Hematopoietic multipotent progenitor cell treated with erythropoietin and hydrocortisone succinate and interleukin-3 and kit ligand, for 4 days (in vitro differentiated cells): ENCODE results near the gene CHST13.

Source experiments
- DNase-seq: peaks from one replicate; pipeline ENCODE4 v3.0.0-alpha.2; 2015

The CHST13 gene

DNA sequence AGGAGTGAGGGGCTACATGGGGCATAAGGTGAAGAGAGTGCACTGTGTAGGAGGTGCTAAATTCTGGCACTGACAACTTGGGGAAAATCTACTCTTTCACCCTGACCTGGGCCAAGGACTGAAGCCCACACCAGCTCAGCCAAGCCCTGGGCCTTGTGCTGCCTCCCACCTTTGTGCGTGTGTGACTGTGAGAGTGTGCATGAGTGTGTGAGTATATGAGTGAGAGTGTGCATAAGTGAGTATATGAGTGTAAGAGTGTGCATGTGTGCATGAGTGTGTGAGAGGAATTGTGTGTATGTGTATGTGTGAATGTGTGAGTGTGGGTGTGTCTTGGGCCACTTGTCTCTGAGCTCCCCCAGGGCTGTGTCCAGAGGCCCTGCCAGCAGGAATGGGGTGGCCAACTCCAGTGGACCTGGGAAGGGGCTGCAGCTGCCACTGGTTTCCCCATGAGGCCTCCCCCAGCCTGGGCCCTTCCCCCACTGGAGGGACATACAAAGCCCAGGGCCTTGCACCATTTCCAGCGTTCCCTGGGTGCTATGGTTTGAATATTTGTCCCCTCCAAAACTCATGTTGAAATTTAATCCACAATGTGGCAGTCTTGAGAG lies 19.6 kb downstream of the CHST13 start:
- no peak for DNase-seq

DNA sequence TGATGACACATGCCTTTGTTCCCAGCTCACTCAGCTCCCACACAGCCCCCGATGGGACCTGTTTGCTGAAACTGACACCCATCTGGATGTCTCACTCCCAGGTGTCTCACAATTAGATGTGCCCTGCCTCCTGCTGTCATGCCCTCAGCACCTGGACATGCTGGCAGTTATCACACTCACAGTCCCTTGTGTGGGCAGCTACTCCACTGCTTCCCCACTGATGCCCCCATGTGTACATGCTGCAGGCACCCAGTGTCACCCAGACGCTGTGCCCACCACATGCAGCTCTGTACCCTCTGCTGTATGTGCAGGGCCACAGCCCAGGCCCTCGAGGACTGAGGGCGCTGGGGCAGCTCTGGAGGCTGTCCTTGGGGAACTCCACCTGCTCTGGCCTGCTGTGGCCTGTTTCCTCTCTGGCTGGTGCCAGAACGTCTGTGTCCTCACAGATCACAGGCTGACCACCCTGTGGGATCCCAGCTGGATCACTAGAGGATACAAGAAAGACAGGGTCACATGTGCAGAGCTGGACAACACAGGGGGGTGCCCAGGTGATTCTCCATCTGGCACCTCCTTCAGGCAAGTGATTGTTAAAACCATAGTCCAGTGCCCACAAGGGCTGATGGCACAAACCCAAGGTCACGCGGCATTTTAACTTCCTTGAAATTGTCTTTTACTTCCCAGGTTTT lies 20.8 kb downstream of the CHST13 start:
- no peak for DNase-seq

DNA sequence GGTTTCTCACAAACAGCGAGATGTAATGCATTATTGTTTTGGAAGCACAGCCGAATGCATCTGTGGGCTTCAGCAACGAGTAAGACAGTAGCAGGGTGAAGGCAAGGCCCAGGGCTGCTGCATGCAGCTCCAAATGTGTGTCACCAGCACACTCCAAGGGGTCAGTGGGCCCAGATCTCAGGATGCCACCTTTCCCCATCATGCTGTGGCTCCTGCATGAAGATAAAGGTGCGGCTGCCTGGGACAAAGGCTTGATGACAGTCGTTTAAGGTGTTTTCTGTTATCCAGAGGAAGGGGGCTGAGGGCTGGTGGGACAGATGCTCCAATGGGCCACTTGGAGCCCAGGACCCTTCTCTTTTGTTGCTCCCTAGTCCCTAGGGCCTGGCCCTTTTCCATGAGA lies 21.6 kb downstream of the CHST13 start:
- DNase-seq = no peak

DNA sequence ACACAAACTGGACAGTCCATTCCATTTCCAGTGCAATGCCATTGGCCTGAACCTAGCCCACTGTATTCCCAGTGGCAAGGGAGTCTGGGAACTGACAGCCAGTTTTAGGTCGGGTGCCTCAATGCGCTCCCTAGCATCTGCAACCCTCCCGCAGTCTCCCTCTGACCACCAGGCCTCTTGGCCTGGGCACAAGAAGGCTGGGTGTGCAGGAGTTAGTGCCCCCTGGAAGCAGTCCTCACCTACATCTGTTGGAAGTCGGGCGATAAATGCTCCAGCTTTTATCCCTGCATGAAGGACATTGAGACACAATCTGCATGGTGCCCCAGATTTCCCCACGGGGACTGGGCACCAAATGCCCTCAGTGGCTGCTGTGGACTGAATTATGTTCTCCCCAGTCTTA lies 22.1 kb downstream of the CHST13 start:
- no peak for DNase-seq

DNA sequence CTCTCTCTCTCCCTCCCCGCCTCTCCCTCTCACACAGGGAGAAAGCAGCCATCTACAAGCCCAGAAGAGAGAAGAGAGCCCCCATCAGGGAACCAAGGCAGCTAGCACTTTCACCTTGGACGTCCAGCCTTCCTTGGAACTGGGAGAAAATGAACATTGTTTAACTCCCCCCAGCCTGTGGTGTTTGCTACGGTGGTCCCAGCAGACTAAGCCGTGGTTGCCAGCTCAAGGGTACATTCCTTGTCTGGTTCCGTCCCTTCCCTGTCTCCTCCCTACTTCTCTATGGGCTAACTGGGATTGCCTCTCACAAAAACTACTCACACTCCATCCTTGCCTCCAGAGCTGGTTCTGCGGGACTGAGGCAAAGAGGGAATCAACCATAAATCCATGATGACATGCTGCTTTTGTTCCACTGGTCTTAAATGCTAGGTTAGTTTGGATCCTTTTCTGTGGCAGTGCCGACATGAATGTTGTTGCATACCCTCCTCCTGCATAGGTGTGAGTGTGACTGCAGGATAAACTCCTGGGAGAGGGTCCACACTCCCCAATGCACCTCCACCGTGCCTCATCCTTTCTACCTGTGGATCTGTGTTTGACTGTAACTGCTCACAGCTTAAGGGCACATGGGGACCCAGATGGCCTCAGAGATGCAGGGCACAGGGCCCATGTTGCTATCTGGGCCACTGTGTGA lies 22.7 kb downstream of the CHST13 start:
- no peak for DNase-seq

DNA sequence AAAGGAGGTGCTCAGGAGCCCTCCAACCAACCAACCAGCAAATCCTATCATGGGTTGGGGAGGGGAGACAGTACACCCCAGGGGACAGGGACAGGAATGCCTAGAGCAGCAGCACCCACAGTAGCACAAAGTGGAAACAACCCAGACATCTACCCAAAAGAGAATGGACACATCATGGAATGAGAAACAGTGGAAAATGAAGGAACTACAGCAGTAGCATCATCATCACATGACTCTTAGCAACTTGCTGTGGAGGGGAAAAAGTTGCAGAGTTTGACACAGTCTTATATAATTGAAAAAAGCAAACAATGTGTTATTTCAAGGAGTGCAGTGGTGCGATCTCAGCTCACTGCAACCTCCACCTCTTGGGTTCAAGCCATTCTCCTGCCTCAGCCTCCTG lies 23.8 kb downstream of the CHST13 start:
- DNase-seq = no peak

DNA sequence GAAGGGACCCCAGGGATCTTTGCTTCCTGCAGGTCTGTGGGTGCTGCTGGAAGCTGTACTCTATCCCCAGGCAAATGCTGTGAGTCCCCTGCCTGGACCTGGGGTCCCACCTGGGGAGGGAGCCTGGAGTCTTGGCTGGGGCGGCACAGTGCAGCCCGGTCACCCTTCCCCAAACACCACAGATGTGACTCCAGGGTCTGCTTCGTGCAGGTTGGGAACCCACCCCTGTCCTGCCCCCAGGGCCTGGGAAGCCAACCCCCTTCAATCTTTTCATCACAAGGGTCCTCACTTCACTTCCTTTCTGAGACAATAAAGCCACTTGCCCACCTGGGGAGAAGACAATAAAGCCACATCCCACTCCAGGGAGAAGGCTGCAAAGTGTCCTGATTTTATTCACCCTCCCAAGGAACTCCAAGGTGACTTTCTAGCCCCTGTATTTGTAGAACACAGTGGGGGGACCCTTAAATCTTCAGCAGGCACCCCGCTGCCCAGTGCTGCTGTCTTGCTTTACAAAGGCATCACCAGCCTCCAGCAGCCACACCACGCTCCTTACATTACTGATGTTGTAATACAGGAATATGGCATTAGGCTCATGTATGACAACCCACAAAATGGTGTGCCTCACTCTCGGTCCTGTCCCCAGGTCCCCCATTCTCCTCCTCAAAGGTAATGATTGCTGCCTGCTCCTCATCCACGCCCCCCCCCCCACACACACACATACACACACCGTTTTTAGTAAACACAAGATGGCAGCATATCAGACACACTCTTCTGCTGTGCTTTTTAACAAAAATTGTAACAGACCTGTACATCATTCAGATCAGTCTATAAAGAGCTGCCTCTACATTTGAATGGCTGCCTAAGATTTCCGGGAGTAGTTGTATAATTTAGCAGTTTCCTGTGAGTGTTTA lies 24.9 kb downstream of the CHST13 start:
- DNase-seq = no peak

DNA sequence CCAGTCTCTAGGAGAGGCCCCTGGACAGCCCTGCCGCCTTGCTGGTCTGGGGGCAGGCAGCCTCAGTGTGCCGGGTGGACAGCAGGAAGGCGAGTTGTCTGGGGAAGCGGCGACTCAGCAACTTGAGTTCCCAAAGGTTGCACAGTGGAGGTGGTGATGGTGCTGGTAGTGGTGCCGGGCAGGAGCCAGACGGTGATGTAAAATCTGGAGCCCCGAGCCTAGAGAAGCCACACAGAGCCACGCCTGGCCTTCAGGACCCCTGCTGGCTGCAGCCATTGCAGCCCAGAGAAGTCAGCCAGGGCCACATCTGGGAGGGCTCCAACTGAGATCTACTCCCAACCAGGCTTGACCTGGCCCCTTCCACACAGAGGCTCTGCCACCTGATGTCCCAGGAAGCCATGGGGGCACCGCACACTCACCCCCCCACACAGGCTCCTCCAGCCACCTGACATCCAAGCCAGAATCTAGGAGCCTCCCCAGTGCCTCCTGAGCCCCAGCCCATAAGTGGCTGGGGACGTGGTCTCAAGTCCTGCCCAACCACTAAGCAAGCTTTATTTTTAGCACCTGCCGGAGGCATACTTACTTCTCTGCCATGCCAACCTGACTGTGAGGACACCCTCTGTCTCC lies 26.0 kb downstream of the CHST13 start:
- DNase-seq = no peak

DNA sequence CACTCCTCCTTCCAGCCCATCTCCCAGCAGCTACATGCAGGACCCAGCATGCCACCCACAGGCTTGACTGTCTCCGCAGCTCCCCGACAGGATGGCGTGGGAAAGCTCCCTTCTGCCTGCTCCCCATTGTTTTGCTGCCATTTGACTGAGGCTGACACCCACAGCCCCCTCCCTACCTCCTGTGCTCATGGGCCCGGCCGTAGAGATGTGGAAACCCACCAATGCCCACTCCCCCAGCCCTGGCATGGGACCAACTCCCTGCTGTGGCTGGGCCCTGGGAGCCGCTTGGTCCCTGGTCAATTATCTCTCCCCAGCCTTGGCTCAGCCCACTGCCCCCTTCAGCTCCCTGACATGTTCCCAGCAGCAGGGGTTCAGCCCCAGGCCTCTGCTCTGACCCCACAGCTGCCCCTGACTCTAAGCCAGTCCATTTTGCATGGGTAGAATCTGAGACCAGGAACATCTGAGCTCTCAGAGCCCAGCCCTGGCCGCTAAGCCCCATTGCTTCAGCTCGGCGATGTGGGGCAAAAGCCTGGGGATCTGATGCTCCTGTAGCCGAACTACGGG lies 26.6 kb downstream of the CHST13 start:
- DNase-seq = no peak

DNA sequence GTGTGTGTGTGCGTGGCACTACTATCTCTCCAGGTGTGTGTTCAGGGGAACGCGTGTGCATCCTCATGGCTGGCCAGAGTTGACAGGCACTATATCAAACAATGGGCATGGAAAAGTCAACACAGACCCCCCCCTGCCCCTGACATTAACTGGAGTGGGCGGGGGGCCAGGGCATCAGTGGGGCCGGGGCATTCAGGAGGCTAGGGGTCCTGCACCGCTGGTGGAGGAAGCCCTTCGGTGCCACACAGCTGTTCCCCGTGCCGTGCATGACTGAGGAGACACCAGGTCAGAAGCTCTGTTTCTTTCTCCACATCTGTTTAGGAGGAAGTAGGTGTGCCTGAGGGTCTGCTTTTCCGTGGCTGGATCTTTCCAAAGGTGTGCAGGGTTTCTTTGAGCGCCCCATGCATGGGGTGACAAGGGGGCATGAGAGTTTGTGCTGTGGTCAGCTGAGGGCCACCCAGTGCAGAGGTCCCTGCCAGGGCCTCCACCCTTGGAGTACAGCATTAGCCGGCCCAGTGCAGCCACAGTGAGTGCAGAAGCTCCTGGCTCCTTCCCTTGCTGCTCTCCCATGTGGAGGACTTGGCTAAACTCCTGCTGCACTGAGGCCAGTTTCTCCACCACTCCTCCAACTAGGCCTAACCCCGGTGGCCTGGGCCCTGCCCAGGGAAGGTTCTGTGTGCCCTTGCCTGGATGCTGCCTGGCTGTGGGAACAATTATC lies 27.3 kb downstream of the CHST13 start:
- no peak for DNase-seq

DNA sequence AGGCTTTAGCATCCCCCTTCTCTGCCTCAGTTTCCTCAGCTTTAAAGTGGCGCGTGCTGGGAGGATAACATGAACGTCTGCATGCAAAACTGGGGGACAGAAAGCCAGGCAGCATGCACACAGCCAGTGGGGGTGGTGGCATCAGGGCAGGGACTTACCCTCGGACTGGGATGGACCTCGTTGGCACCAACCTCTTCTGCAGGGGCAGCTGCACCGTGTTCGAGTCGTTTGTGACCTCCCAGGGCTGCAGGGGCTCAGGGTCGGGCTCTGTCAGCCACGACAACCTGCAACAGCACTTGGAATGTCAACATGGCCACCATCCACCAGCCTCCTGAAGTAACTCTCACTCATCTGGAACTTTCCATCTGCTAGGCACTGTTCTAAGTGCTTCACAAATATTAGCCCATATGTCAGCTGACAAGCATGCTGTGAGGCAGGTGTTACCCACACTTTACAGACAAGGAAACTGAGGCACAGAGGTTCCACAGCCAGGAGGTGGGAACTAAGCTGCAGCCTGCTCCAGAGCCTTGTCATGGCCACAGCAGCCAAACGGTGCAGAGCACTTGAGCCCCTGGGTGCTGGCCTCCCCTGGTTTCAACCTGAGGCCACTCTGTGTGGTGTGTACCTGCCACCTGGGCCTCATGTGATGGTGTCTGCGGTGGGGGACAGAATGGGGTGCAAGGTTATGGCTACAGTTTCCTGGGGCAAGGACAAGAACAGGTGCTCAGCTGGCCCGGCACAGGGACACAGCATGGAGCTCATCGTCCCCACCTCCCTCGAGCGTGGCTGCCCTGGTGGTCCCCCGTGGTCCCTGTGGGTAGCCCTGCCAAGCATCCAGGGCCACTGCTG lies 28.1 kb downstream of the CHST13 start:
- DNase-seq = no peak

DNA sequence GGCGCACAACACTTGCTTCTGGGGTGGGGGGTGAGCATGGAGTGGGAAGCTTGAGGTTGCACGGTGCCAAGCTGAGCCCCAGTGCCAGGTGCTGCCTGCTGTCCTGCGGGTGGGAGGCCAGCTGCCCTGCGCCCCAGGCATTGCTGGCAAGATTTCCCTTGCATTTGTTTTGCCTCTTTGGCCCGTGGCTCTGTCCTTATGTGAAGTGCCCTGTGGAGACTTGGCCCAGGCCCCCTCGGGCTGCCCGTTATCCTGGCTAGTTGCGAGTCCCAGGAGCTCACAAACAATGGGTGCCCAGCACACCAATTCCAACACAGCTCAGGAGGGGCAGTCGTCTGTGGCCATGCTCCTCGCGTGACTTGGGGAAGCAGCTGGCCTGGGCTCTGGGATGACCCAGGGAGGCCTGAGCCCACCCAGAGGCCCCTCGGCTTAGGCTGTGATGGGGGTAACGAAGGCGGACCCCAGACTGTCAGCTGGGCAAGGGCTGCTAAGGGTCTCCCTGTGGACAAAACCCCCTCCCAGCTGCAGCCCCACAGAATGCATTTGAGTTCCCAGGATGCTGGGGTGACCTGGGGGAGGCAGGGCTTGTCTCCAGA lies 28.8 kb downstream of the CHST13 start:
- no peak for DNase-seq

DNA sequence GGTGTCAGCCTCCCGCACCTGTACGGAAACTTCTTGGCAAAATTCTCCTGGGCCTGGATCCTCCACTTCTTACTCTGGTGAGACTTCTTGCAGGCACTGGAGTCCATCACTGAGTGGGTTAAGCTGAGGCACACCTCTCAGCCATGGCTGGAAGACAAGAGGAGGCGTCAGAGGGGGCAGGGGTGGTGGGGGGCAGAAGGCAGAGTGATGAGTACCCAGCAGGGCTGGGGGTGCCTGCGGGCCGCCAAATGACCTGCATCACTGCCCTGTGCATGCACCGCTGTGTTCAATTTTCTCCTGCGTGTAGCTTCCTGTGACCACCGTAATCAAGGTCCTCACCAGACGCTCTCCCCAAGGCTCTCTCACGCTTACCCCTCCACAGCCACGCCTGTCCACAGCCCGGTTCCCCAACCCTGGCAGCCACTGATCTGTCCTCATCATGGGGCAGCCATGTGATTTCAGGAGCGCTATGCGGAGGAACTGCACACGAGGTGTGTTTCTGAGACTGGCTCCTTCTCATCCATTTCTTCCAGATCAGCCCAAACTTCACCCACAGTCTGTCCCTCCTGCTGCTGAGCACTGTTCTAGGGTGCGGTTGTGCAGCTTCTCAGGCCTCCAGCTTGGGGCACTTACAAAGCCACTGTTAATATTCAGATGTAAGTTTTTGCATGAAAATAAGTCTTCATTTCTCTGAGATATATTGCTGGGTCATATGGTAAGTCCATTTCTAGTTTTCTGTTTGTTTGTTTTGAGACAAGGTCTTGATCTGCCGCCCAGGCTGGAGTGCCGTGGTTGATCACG lies 29.5 kb downstream of the CHST13 start:
- no peak for DNase-seq

DNA sequence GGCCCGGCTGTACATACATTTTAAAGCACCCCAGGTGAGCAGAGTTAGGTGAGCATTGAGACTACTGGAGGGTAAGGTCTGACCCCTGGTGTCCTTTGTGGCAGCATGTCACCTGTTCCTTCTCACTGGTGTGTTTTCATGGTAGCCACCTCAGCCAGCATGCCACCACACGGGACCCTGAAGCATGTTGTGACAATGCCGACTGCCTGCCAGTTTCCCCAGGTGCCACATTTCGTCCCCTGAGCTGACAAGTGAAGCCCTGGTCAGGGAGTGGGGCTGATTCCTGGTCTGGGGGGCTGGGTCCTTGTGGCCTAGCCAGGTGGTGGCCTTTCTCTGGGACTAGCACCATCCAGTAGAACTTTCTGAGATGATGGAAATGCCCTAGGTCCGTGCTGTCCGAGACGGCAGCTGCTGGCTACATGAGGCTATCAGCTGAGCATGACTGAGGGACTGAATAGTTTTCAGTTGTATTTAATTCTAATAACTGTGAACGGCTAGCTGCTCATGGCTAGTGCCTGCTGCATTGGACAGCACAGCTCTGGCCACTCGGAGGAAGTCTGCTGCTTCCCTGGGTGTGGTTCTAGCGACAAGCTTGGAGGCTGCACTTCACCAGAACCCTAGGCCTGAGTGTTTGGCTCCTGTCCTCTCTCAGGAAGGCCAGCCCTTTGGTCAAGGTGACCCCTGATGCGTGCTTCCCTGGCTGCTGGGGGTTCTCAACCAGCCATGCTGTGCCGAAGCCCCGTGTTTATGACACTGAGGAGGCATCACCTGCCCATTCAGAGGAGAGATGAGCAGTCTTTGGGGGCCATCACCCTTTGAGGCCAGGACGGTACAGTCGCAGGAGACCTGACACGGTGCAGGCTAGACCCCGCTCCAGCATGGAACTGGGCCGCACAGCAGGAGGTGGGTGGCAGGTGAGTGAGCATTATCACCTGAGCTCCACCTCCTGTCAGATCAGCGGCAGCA lies 30.9 kb downstream of the CHST13 start:
- DNase-seq = no peak

DNA sequence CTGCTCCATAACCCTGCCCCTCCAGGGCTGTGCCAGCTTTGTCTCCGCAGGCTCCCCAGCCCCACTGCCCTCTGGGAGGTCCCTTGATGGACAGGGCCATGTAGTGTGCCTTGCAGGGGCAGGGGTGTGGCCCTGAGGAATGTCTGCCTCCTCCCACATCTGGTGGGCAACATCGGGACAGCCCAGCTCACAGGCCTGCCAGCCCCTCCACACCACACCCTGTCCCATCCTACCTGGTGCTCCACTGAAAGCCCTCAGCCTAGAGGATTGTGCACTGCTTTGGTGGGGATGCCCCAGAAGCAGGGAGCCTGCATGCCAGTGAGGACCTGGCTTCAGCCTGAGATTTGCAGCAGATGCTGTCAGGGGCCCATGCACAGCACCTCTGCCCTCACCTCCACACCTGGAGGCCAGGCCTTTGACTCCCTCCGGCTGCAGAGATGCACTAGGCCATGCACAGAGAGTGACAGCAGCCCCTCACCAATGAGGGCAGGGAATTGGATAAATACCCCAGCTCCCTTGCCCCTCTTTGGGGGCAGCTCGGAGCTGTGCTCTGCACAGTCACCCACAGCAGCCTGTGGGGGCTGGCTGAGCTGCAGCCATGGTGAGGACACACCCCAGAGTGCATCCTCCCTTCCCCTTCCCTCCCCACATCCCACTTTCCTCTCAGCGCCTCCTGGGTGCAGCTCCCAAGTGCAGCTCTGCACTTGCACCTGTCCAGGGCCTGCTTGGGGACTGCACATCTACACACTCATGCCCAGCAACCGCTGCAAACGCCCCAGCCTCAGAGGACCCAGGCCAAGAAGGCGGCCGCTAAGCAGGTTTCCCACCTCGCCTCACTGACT lies 32.1 kb downstream of the CHST13 start:
- DNase-seq = no peak

DNA sequence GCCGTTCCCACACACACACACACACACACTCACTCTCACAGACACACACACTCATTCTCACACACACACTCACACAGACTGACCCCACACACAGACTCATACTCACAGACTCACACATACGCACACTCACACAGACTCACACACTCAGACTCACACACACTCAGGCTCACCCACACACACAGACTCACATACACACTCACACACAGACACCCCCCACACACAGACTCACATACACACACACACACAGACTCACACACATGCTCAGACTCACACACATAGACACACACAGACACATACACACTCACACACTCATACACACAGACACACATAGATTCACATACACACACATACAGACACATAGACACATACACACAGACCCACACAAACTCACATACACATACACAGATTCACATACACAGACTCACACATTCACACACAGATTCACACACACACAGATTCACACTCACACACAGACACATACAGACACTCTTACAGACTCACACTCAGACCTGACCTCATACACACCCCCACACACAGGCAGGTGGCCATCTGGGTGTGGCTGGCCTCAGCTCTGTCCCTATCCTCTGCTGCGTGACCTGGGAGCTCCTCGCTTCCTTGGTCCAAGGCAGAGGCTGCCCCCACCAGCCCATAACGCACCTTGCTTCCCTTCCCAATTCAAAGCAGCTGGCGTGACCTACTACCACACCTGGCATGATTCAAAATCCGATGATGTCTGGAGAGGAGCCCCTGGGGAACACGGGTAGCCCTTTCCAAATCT lies 32.9 kb downstream of the CHST13 start:
- no peak for DNase-seq

DNA sequence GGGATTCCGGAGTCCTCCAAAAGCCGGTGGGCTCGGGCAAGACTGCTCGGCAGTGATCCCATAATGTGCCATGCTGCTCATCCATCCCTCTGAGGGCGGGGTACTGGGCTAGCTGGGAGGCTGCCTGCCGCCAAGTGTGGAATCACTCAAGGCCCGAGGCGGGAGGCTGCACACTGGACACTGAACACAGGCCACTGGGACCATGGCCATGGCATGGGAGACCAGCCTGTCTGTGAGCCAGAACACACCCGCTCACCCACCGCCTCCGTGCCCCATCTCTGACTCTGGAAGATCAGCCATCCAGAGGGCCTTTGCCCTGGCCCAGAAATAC lies 33.4 kb downstream of the CHST13 start:
- no peak for DNase-seq
